ENCODE measurements around the gene RFT1.

DNA sequence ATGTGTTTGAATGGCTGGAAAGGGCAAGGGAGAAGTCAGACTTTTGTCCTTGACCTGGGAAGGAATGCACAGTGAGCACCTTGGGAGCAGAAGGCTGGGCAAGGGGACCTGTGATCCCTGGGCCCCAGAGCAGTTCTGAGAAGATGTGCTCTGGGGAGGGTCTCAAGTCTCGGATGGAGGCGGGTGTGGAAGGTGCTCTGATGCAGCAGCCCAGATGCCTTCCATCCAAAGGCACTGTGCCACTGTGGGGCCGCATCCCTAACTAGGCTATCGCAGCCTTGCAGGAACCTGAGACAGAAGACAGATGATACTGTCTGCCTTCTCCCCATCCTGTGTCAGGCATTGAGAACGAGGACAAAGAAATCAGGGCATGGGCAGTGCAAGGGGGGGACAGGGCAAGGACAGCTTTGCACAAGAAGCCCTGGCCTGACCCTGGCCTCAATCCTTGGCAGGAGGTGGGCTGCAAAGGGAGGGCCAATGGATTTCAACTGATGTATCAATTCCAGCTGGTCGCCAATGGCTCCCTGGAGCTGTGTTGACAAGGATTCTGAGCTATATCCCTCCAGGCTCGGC is 16.2 kb upstream of the RFT1 start:
- TF ChIP-seq, protein P1, sequence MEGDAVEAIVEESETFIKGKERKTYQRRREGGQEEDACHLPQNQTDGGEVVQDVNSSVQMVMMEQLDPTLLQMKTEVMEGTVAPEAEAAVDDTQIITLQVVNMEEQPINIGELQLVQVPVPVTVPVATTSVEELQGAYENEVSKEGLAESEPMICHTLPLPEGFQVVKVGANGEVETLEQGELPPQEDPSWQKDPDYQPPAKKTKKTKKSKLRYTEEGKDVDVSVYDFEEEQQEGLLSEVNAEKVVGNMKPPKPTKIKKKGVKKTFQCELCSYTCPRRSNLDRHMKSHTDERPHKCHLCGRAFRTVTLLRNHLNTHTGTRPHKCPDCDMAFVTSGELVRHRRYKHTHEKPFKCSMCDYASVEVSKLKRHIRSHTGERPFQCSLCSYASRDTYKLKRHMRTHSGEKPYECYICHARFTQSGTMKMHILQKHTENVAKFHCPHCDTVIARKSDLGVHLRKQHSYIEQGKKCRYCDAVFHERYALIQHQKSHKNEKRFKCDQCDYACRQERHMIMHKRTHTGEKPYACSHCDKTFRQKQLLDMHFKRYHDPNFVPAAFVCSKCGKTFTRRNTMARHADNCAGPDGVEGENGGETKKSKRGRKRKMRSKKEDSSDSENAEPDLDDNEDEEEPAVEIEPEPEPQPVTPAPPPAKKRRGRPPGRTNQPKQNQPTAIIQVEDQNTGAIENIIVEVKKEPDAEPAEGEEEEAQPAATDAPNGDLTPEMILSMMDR (IDR thresholded peaks at IDR 0.05; ENCODE audit: extremely low read depth in 1 of 2, insufficient read depth in 1 of 2, low read depth in 1 of 2, low read length in 2 of 2): no peak
- TF ChIP-seq EZH2 (IDR thresholded peaks at IDR 0.05; ENCODE audit: borderline replicate concordance, low read depth, low read length, severe bottlenecking) (no peak), POLR2AphosphoS5 (IDR thresholded peaks at IDR 0.05; ENCODE audit: insufficient read depth, low read depth, low read length) (no peak)
